HUES64 (cell line): ENCODE data around the gene NFATC3.
A peak's percentile ranks its signal among the peaks of the same experiment; 100 is the strongest.

ENCODE experiments used
- H3K27ac ChIP-seq: 2 replicates; pipeline ENCODE4 v1.7.0; 2013; ENCODE audit warnings: low read depth, low read length, inconsistent platforms
- H3K27me3 ChIP-seq: 2 replicates; pipeline ENCODE4 v1.6.1; 2013; ENCODE audit warnings: mild to moderate bottlenecking, low read length; ENCODE audit not compliant: insufficient read depth
- H3K36me3 ChIP-seq: 2 replicates; pipeline ENCODE4 v1.6.1; 2013; ENCODE audit warnings: mild to moderate bottlenecking, low read length; ENCODE audit not compliant: insufficient read depth
- H3K4me1 ChIP-seq: 2 replicates; pipeline ENCODE4 v1.6.1; 2013; ENCODE audit warnings: mild to moderate bottlenecking, low read length, moderate library complexity; ENCODE audit not compliant: insufficient read depth
- H3K4me3 ChIP-seq: 2 replicates; pipeline ENCODE4 v1.5.1; 2013; ENCODE audit warnings: mild to moderate bottlenecking, low read length, moderate library complexity
- H3K9ac ChIP-seq: 2 replicates; pipeline ENCODE4 v1.6.1; 2013; ENCODE audit warnings: mild to moderate bottlenecking, low read depth, low read length
- H3K9me3 ChIP-seq: 2 replicates; pipeline ENCODE4 v1.6.1; 2013; ENCODE audit warnings: low read depth, low read length; ENCODE audit not compliant: insufficient read depth
- WGBS: fragments of 150-250, 120-280 bp; methylation state at CpG from one replicate; pipeline ENCODE4 v1.1.7; 2013; ENCODE audit warnings: missing lambda C conversion rate; 5-methylcytosine and 5-hydroxymethylcytosine counted together

The NFATC3 gene

GRCh38 chr16:68083861-68084503 is 1.2 kb upstream of the NFATC3 start:
- WGBS = 12% methylated on average over 20 of the region's 21 CpGs
- H3K27ac ChIP-seq = peak overlapping the region; percentile 74
- H3K9me3 ChIP-seq = no peaks in the 10 kb centered on the region
- 0 out of 2 replicates have a peak, but pooled peaks cover 5% of the 10 kb centered on the region for H3K36me3 ChIP-seq
- H3K27me3 ChIP-seq = no peaks in the 10 kb centered on the region
- H3K4me3 ChIP-seq = peak overlapping the region; percentile 64
- H3K9ac ChIP-seq = peak overlapping the region; percentile 84
- peaks cover 18% of the 10 kb centered on the region for H3K4me1 ChIP-seq

DNA sequence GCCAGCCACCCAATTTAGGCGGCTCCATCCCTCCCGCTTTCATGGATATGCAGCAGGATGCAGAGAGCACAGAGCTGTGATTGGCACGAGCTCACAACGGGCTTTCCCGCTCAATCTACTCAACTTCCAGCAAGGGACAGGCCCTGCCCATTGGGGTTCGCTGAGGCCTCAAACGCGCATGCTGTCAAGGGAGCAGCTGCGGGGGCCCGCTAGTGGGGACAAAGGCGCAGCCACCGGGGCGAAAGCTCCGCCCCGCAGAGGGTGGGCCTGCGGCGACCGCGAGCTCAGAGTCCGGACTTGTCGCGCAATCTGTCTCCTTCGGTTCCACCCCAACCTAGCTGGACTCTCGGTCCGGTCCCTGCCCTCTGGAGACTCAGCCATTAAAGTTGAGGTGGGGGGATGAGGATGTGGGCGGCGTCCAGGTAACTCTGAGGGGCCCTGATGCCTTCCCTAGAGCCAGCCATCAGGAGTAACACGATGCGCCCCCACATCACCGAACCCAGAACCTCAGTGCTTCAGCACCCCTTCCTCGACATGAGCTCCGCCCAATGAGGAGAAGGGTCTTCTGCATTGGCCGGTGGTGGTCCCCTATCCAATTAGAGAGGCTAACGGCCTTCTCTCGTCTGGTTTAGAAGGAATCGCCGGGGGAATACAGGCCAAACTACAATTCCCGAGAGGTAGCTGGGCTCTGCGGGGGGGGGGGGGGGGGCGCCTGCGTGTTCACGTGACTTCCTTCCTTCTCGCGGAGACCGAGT is 489 bp upstream of the NFATC3 start:
- Histone ChIP-seq H3K27ac (peak overlapping the region; percentile 74), H3K9ac (peak overlapping the region; percentile 84), H3K4me1 (peaks cover 18% of the 10 kb centered on the region), H3K4me3 (peak overlapping the region; percentile 64), H3K9me3 (no peaks in the 10 kb centered on the region), H3K27me3 (no peaks in the 10 kb centered on the region), H3K36me3 (no peaks in the 10 kb centered on the region)
- under 1% methylated on average over 42 of the region's 45 CpGs for WGBS

DNA sequence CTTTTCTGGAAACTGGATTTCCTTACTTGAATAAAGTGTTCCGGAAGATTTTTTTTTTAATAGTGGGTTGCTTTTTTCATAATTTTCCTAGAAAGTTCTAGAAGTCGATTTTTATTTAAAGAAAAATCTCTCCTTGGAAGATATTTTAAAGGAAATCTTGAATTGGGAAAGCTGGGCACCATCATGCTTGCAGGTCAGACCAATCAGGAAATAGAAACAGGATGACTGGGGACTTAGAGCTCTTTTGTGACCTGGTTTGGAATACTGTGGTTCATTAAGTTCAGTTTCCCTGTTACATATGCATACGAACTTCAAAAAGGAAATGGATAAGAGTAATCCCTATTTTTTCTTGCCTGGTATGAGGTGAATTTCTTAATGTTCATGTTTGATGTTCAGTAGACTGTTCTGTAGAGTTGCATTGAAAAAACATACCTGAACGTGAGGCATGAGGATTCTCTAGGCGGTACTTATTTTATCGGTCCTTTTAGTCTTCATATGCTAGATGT is 1.2 kb downstream of the NFATC3 start:
- no peaks in the 10 kb centered on the region for H3K9me3 ChIP-seq
- H3K9ac ChIP-seq = peak overlapping the region; percentile 91
- H3K27ac ChIP-seq = no peak overlapping the region
- peak overlapping the region; percentile 100 for H3K4me3 ChIP-seq
- peaks cover 30% of the 10 kb centered on the region for H3K4me1 ChIP-seq
- no peaks in the 10 kb centered on the region for H3K36me3 ChIP-seq
- H3K27me3 ChIP-seq = no peaks in the 10 kb centered on the region
- 0% methylated on average over 4 of the region's 6 CpGs for WGBS

GRCh38 chr16:68086860-68087268 is 1.7 kb downstream of the NFATC3 start:
- H3K4me1 ChIP-seq = peaks cover 35% of the 10 kb centered on the region
- H3K9me3 ChIP-seq = no peaks in the 10 kb centered on the region
- peak overlapping the region; percentile 100 for H3K4me3 ChIP-seq
- H3K27me3 ChIP-seq = no peaks in the 10 kb centered on the region
- no peaks in the 10 kb centered on the region for H3K36me3 ChIP-seq
- H3K27ac ChIP-seq = no peak overlapping the region
- 43% methylated on average over 4 of the region's 6 CpGs for WGBS
- peak overlapping the region; percentile 91; the same call in 1 of the 2 replicates for H3K9ac ChIP-seq

DNA sequence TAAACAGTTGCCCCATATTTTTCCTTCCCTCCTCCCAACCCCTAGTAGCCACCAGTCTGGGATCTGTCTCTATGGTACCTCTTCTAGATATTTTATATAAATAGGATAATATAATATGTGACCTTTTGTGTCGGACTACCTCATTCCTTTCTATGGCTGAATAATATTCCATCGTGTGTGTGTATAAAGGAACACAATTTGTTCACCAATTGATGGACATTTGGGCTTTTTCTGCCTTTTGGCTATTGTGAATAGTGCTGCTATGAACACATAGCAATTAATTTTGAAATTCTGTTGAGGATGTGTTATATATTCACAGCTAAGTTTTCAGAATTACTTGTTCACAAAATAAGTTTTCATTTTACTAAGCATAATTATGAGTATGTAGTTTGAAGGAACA is 2.5 kb downstream of the NFATC3 start:
- no peak overlapping the region for H3K9ac ChIP-seq
- peaks cover 35% of the 10 kb centered on the region for H3K4me1 ChIP-seq
- 100% methylated on average over 2 of the region's 2 CpGs for WGBS
- peak overlapping the region; percentile 100; the same call in 1 of the 2 replicates for H3K4me3 ChIP-seq
- no peaks in the 10 kb centered on the region for H3K27me3 ChIP-seq
- no peak overlapping the region for H3K27ac ChIP-seq
- H3K36me3 ChIP-seq = no peaks in the 10 kb centered on the region
- no peaks in the 10 kb centered on the region for H3K9me3 ChIP-seq

DNA sequence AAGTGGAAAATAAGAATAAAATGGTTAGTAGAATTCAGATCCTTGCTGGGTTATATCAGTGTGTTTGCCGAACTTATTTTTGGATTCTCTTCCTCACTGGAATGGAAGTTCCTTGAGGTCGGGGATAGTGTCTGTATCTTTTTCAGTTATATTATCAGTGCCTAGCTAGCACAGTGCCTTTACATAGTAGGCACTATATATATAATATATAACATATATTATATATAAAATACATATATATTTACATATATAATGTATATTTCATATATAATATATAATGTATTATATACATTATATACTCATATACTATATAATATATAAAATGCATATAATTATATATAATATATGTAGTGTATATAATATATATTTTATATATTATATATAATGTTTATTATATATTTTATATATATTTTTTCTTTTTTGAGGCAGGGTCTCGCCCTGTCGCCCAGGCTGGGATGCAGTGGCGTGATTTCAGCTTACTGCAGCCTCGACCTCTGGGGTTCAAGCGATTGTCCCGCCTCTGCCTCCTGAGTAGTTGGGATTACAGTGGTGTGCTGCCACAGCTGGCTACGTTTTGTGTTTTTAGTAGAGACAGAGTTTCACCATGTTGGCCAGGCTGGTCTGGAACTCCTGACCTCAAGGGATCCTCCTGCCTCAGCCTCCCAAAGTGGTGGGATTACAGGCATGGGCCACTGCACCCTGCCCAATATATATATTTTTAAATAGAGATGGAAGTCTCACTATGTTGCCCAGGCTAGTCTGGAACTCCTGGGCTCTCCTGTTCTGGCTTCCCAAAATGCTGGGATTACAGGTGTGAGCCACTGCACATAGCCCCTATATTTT is 3.2 kb downstream of the NFATC3 start:
- WGBS = 89% methylated on average over 9 of the region's 9 CpGs
- H3K36me3 ChIP-seq = no peaks in the 10 kb centered on the region
- H3K4me1 ChIP-seq = peaks cover 34% of the 10 kb centered on the region
- H3K9me3 ChIP-seq = no peaks in the 10 kb centered on the region
- H3K4me3 ChIP-seq = no peak overlapping the region
- H3K9ac ChIP-seq = no peak overlapping the region
- H3K27me3 ChIP-seq = no peaks in the 10 kb centered on the region
- H3K27ac ChIP-seq = no peak overlapping the region

- Histone ChIP-seq H3K4me1 (peaks cover 31% of the 10 kb centered on the region), H3K27ac (no peak overlapping the region), H3K36me3 (no peaks in the 10 kb centered on the region), H3K27me3 (no peaks in the 10 kb centered on the region), H3K4me3 (no peak overlapping the region), H3K9me3 (no peaks in the 10 kb centered on the region), H3K9ac (no peak overlapping the region)
- 90% methylated on average over 3 of the region's 4 CpGs for WGBS
Observed at GRCh38 chr16:68089067-68089466, 3.9 kb downstream of the NFATC3 start.

GRCh38 chr16:68090130-68090529 is 5.0 kb downstream of the NFATC3 start:
- H3K4me1 ChIP-seq = peaks cover 41% of the 10 kb centered on the region

DNA sequence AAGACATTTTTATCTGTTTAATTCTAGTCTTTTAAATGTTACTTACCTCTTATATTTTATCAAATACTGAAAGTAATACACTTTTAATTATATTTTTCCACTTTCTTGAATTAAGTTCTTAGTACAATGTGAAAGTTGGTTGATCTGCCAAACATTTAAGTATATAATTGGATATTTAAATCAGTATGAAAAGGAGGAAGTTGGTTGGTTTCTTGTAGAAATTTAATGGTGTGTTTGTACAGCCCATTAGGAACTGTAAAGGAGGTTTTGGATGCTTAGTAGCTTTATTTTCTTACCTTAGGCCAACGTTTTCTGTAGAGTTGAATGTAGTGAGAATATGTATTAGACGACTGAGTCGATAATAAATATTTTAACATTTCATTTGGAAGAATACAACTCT is 5.4 kb downstream of the NFATC3 start:
- H3K27ac ChIP-seq = no peak overlapping the region
- no peaks in the 10 kb centered on the region for H3K9me3 ChIP-seq
- no peaks in the 10 kb centered on the region for H3K27me3 ChIP-seq
- 38% methylated on average over 1 of the region's 3 CpGs for WGBS
- no peaks in the 10 kb centered on the region for H3K36me3 ChIP-seq
- no peak overlapping the region for H3K4me3 ChIP-seq
- no peak overlapping the region for H3K9ac ChIP-seq
- H3K4me1 ChIP-seq = peaks cover 45% of the 10 kb centered on the region

More at GRCh38 chr16:68090130-68090529, 5.0 kb downstream of the NFATC3 start:
- H3K36me3 ChIP-seq = no peaks in the 10 kb centered on the region
- H3K9ac ChIP-seq = no peak overlapping the region
- H3K9me3 ChIP-seq = no peaks in the 10 kb centered on the region
- no peaks in the 10 kb centered on the region for H3K27me3 ChIP-seq
- no peak overlapping the region for H3K4me3 ChIP-seq
- no peak overlapping the region for H3K27ac ChIP-seq
- WGBS = 80% methylated on average over 2 of the region's 3 CpGs

DNA sequence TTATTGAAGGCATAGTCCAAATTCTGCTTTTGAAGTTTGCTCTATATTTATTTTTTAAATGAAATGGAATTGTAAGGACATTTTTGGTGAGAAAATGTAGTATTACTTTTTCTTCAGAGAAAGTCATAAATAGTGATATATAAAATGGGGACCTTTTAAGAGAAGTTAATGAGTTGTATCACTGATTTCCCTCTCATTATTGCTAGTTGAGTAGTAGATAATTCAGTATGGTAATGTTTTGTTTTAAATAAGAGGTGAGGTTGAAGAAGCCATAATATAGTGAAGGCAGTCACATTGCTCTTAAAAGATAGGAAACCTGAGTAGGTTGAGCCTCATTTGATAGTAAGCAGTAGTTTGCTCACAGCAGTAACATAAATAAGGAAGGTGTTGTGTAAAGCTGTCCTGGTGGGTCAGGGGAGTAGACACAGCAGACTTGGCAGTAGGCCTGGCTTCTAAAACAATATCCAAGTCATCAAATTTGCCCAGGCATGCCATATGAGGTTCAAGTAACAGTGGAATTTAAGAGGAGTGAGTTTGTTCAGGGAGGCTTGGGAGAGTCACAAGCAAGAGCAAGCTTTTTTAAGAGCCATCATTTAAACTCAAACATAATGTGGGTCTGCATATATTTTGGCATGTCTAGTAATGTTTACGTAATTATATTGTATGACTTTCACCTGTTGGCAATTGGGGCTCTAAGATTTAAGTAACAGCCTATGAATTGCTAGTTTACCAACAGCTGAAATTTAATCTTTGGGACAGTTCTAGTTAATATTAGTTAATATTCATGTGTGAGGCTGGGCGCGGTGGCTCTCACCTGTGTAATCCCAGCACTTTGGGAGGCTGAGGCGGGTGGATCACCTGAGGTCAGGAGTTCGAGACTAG is 6.5 kb downstream of the NFATC3 start:
- Histone ChIP-seq H3K9ac (0 out of 2 replicates have a peak overlapping the region, but pooled peaks have one; percentile 43), H3K27me3 (no peaks in the 10 kb centered on the region), H3K9me3 (no peaks in the 10 kb centered on the region), H3K36me3 (no peaks in the 10 kb centered on the region), H3K4me1 (peaks cover 46% of the 10 kb centered on the region), H3K27ac (no peak overlapping the region), H3K4me3 (no peak overlapping the region)
- 96% methylated on average over 5 of the region's 5 CpGs for WGBS
